Hepatocyte (in vitro differentiated cells): ENCODE results near the gene MFGE8.

ENCODE experiments used
- CTCF ChIP-seq: fragments of 200-600 bp; sonication (generic); IDR thresholded peaks from 2 replicates; pipeline ENCODE4 v1.5.1; 2016; ENCODE audit warnings: antibody characterized with exemption, mild to moderate bottlenecking; ENCODE audit not compliant: poor library complexity
- EZH2 ChIP-seq: fragments of 200-600 bp; sonication (generic); IDR thresholded peaks from 2 replicates; pipeline ENCODE4 v1.6.1; 2016; ENCODE audit warnings: antibody characterized with exemption, mild to moderate bottlenecking, borderline replicate concordance
- EZH2phosphoT487 ChIP-seq: fragments of 200-600 bp; sonication (generic); IDR thresholded peaks from one replicate; pipeline ENCODE4 v1.6.1; 2018; ENCODE audit warnings: antibody characterized with exemption, mild to moderate bottlenecking, low read depth, moderate library complexity; ENCODE audit not compliant: unreplicated experiment, severe bottlenecking

GRCh38 chr15:88872106-88872505 is 41.1 kb downstream of the MFGE8 start:
- TF ChIP-seq CTCF = no peak
- TF ChIP-seq EZH2 = no peak
- TF ChIP-seq EZH2phosphoT487 = no peak
